ENCODE measurements around the gene SYMPK.

SYMPK gene

DNA sequence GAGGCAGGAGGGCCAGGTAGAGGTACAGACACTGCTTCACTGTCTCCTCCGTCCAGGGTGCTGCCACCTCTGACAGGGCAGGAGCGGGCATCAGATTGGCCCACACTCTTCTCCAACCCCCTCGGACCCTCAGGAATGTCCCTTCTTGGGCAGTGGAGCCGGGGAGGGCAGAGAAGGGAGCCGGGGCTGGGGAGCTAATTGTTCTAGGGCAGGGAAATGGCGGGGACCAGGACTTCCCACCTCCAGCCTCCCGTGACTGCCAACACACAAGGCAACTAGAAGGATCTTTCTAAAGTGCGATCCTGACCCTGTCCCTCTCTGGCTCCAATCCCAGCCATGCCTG is 37.7 kb downstream of the SYMPK start:
- DNase-seq (ENCODE audit: low read depth): no peak

GRCh38 chr19:45824531-45825262 is 38.2 kb downstream of the SYMPK start:
- no peak for DNase-seq (ENCODE audit: low read depth)

DNA sequence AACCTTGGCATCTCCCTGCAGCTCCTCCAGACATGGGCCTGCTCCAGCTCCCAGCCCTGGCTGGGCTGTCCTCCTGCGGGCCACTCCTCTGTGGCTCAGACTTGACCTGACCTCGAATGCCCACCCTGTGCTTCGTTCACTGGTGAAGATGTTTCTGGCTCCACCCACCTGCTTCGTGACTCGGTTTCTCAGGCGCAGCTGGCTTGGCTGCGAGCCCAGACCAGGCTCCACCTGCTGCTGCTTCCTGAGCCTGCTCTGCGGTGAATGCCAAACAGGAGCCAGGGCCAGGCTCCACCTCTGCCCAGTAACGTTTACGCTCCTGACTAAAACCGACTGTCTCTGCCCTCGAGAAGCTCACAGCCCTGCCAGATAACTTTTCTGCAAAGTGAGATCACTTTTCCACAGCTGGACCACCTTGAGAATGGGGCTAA is 38.9 kb downstream of the SYMPK start:
- DNase-seq (ENCODE audit: low read depth): no peak

DNA sequence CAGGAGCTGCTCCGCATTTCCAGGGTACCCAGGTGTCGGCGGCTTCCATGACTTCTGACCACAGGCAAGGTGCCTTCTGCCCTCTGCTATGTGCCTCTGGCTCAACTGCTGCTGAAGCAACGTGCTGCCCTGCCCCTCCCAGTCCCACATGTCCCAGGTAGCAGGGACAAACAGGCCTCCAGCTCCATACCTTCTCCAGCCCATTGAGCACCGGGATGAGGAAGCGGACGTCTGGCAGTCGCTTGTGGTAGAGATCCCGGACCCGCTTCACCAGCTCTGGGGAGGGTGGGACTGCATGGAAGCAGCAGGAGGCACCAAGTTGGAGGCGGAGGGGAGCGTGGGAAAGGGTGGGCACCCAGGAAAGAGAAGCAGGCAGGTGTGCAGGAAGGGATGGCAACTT is 39.8 kb downstream of the SYMPK start:
- DNase-seq (ENCODE audit: low read depth): no peak

DNA sequence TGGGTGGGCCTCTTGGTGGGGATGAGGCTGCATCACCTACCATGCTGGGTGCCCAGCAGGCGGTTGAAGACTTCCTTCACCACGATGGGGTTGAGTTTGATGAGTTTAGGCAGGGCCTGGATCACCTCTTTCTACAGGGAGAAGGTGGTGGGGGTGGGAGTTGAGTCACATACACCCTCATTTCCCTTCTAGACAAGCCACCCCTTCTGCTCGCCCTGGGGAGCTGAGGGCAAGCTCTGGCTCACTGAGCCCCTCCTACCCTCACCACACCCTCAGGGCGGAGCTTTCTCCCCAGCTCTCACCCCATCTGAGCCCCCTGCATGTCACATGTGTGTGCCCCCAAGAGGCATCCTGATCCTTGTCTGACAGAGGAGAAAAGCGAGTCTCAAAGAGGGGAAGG is 40.2 kb downstream of the SYMPK start:
- DNase-seq (ENCODE audit: low read depth): no peak

DNA sequence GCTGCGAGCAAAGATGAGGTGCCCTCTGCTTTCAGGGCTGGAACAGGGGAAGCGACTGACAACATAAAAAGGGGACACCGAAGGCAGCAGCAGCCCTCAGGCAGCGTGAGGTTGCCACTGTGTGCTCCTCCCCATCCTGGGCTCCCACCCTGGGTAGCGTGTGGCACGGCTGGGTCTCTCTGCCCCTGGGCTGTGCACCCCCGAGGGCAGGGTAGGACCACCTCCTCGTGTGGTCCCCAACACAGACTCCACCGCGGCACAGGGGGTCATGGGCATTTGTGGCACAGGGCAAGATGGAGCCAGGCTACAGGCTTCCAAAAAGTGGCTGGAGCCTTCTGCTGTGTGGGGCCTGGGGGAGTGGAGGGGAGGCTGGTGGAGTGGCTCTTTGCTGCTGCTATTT is 41.4 kb downstream of the SYMPK start:
- DNase-seq (ENCODE audit: low read depth): no peak

DNA sequence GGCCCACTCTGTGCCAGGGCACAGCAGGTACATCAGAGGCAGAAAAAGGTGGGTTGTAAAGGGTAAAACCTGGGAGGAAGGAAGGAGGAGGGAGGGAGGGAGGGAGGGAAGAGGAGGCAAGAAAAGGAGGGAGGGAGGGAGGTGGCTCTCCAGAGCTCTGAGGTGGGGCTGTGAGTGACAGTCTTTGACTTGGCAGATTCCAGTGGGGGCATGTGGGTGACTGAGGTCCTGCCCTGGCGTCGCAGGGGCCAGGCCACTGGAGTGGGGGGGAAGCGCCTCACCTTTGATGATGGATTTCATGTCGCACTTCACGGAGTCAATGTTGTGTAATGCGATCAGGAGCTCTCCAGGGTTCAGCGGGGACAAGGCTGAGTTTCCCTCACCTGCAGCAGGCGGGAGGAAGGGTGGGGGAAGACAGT is 41.8 kb downstream of the SYMPK start:
- DNase-seq (ENCODE audit: low read depth): no peak

- no peak for DNase-seq (ENCODE audit: low read depth)
These were observed 42.4 kb downstream of the SYMPK start for GRCh38 chr19:45820413-45821102.

DNA sequence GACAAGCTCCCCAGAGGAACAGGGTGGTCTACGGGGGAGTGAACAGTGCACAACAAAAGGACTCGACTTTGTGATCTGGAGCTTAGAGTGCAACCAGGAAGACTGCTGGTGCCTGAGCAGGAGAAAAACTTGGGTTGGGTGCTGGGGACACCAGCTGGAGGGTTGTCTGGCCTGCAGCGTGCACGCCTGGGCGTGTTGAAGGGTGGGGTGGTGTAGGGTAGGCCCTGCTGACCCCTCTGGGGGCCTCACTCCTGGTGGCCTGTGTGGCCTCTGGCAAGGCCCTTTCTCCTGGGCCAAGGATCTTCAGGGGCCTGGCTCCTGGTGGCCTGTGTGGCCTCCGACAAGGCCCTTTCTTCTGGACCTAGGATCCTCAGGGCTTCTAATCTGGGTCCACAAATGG is 43.2 kb downstream of the SYMPK start:
- no peak for DNase-seq (ENCODE audit: low read depth)

- DNase-seq (ENCODE audit: low read depth): no peak
These were observed 45.1 kb downstream of the SYMPK start for GRCh38 chr19:45817725-45818301.

DNA sequence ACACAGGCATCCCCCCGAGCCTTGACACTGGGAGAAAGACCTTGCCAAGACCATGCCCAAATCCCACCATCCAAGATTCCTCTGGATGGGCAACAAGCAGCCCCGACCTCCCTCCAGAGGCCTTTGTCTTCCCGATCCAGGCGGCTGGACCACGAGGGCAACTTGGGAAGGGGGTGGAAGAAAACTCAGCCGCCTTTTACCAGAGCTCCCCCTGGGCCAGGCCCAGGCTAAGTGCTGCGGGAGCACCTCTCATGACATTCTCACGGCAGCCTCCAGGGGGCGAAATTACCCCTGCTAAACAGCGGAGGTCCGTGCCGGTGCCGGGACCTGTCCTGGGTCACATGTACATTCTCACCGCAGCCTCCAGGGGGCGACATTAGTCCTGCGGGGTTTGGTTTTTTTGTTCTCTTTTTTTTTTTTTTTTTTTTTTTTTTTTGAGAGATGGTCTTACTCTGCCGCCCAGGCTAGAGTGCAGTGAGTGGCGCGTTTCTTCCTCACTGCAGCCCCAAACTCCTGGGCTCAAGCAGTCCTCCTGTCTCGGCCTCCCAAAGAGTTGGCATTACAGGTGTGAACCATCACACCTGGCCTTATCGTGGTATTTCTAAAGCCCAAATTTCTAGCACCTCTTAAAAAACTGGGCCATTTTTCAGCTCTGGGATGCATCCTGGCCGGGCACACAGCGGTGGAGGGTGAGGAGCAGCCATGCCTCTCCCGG is 45.8 kb downstream of the SYMPK start:
- peak; percentile 93 for DNase-seq (ENCODE audit: low read depth)

DNA sequence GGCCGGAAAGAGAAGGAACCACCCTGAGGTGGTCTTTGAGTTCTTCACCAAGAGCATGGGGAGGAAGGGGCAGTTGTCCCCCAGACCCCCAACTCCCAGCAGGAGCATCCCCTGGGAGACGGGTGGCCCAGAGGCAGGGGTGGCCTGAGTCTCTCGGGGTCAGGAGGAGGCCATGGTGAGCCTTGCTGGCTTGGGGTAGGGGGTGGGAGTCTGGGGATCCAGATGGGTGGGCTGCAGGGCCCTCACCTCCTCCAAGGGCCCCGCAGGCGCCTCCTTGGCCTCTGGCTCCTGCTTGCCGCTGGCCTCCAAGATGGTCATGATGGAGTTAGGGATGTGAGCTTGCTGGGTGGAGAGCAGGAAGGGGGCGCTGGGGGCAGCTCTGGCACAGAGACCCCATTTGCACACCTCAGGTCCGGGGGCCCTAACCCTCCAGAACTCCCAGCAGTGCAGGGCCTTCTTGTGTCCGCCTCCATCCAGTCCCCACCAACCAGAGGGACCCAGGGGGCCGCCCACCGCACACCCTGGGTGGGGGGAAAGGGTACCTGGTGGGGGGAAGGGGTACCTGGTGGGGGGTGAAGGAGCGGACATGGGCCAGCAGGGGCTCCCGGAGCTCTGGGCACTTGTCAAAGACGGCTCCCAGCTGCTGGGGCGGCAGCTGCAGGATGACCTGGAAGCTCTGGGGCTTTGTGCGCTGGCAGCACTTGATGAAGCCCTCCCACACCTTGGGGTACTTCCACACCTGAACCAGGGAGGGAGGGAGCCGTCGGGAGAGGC is 46.5 kb downstream of the SYMPK start:
- no peak for DNase-seq (ENCODE audit: low read depth)

GRCh38 chr19:45815481-45816216 is 47.3 kb downstream of the SYMPK start:
- DNase-seq (ENCODE audit: low read depth): no peak

DNA sequence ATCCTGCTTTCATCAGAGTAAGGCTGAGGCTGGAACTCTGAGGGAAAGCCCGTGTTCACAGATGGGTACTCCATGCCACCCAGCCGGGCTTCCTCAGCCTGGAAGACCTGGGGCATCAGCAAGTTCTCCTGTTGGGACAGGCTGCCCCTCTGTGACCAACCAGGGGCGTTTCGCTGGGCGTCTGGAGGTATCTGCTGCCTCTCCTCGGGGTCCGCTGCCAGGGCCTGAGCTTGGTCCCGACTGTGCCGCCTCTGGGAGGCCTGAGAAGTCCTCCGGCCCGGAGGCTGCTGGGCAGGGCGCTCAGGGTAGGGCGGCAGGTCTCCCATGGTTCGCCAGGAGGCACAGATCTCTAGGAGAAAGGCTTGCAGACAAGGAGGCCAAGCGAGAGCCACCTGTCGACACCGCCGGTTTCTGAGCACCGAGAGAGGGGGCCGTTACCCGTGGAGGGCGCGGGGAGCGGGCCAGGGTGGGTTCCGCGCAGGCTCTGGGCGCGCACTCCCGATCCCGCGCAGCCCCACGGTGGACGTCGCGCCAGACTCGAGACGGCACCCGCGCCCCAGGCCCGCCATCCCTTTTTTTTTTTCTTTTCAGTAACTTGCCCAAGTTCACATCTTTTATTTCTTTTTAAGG is 48.0 kb downstream of the SYMPK start, which contains the start of gene RSPH6A:
RSPH6A (minus strand) TSS at position 458 of the 630 bp plus-strand sequence; CDS start at position 326, 132 bp downstream.
- no peak for DNase-seq (ENCODE audit: low read depth)

DNA sequence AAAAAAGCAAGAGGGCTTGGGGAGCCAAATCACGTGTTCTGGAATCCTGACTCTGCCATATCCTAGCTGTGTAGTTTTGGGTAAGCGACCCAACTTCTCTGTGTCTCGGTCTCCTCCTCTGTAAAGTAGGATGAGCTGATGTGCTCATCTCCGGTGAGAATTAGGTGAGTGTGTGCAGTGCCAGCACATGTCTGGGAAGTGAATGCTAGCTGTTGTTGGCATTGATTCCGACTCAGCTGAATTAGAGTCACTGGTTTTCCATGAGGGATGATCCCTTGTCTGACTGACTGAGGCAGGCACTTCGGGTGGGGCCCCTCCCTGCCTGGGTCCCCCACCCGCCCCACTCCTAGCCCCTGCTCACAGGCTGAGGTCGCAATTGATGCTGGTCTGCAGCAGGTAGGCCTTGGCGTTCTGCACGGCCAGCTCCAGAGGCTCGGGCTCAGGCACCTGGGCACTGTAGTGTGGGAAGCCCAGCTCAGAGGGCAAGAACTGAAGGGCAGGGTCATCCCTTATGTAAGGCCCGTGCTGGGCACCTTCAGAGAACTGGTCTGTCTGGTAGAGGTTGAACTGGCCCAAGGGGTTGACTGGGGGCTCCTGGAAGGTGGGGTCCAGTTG is 48.7 kb downstream of the SYMPK start:
- no peak for DNase-seq (ENCODE audit: low read depth)

DNA sequence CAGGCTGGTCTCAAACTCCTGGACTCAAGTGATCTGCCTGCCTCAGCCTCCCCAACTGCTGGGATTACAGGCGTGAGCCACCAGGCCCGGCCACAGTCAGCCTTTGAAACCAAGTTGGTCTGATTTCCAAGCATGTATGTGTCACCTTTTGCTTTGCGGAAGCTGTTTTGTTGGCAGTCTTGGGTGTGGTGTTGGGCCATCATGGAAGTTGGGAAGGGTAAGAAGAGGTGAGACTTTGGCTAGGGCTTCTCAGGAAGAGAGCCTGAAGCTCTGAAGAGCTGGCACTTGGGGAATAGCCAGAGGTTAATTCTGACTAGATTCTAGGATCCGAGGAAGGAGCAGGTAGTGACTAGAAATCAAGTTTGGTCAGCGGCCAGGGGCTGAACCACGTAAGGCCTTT is 50.6 kb downstream of the SYMPK start:
- DNase-seq (ENCODE audit: low read depth): no peak

GRCh38 chr19:45809643-45810159 is 53.2 kb downstream of the SYMPK start:
- no peak for DNase-seq (ENCODE audit: low read depth)

- no peak for DNase-seq (ENCODE audit: low read depth)
These were observed 57.2 kb downstream of the SYMPK start for GRCh38 chr19:45805719-45806118.

- DNase-seq (ENCODE audit: low read depth): no peak
These were observed 58.1 kb downstream of the SYMPK start for GRCh38 chr19:45804959-45805230.
